Measurements from ENCODE around the gene DEDD.

DNA sequence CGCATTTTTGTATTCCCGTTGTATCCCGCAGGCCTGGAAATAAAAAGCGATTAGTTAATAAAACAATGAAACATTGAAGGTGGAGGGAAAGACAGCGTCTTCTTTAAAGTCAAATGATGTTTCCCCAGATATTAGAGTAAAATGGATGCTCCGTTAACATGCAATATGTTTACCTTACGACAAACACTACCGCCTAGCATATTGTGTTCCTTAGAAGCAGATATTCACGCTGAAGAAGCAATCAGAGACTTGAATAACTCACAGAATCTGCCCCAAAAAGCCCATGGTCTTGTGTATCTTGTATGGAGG, 45.4 kb upstream of the DEDD start:
- TF ChIP-seq POLR2A (IDR thresholded peaks at IDR 0.05; ENCODE audit: low read depth, low read length) (no peak), POU2F2 (IDR thresholded peaks at IDR 0.05; ENCODE audit: low read depth, low read length) (no peak), TAF1 (IDR thresholded peaks at IDR 0.05; ENCODE audit: low read depth, low read length) (no peak), POLR2AphosphoS5 (IDR thresholded peaks at IDR 0.05; ENCODE audit: low read depth, low read length) (no peak), SPI1 (IDR thresholded peaks at IDR 0.05; ENCODE audit: low read depth, low read length) (no peak), PAX5 (IDR thresholded peaks at IDR 0.05; ENCODE audit: insufficient read depth, low read length, severe bottlenecking) (no peak)

Measured in GM12891 (cell line).